Sigmoid colon (tissue), 7 donors: ENCODE measurements around the gene NHLRC1. TPM values are rescaled to one million over a fixed set of nuclear protein-coding genes. Genes with fewer than 3 reads are reported as not detected.

ENCODE experiments used
- DNase-seq: peaks from one replicate; pipeline ENCODE4 v3.0.0-alpha.2; 2019
- H3K27ac ChIP-seq, 4 donors: fragments of 200-600 bp; sonication (generic); one replicate each; pipeline ENCODE4 v1.5.1; 2016 to 2019; ENCODE audit warnings: mild to moderate bottlenecking in 1 of 4
- H3K27me3 ChIP-seq, 3 donors: fragments of 200-600 bp; sonication (generic); one replicate each; pipeline ENCODE4 v1.5.1; 2019; ENCODE audit warnings: mild to moderate bottlenecking in 1 of 3
- H3K36me3 ChIP-seq, 4 donors: fragments of 200-600 bp; sonication (generic); one replicate each; pipeline ENCODE4 v1.5.1; 2016 to 2019
- H3K4me1 ChIP-seq, 4 donors: fragments of 200-600 bp; sonication (generic); one replicate each; pipeline ENCODE4 v1.5.1; 2017 to 2019
- H3K4me3 ChIP-seq, 4 donors: fragments of 200-600 bp; sonication (generic); one replicate each; pipeline ENCODE4 v1.5.1; 2017 to 2019; ENCODE audit warnings: mild to moderate bottlenecking in 2 of 4, moderate library complexity in 1 of 4
- H3K9me3 ChIP-seq, 4 donors: fragments of 200-600 bp in 3 of 4; sonication (generic) in 3 of 4; one replicate each; pipeline versions ENCODE4 v1.5.1 to v1.6.1; 2013 to 2019
- EP300 ChIP-seq, 4 donors: sonication (generic); formaldehyde crosslinking; IDR thresholded peaks; one replicate each; pipeline ENCODE4 v1.6.1; 2017; ENCODE audit warnings: antibody characterized with exemption in 4 of 4
- POLR2A ChIP-seq, 2 donors: fragments of 450-650 bp; IDR thresholded peaks; one replicate each; pipeline ENCODE4 v1.6.1; 2016; ENCODE audit warnings: antibody characterized with exemption in 2 of 2, mild to moderate bottlenecking in 2 of 2, moderate library complexity in 2 of 2
- POLR2AphosphoS5 ChIP-seq, 4 donors: sonication (generic); formaldehyde crosslinking; IDR thresholded peaks; one replicate each; pipeline ENCODE4 v1.6.1; 2017; ENCODE audit warnings: antibody characterized with exemption in 4 of 4
- WGBS, 2 donors: extraction: QIAGEN DNeasy Blood & Tissue Kit; methylation state at CpG; one replicate each; pipeline ENCODE4 v1.1.7; 2013; 5-methylcytosine and 5-hydroxymethylcytosine counted together
- intact Hi-C: fragments of 100-400 bp; cut with DNase I; formaldehyde crosslinking; loops from one replicate; pipeline ENCODE4 v1.15.1; 2023
- polyA plus RNA-seq, 3 donors: library from polyadenylated mRNA; stranded (reverse); fragments of 200-250 nt; gene quantifications; one replicate each; pipeline ENCODE4 v1.2.3, GENCODE V29; 2013
- total RNA-seq, 4 donors: library from RNA; depleted of rRNA; stranded (reverse); fragments of >200 nt; gene quantifications; one replicate each; pipeline ENCODE4 v1.1.0, GENCODE V29; 2016
- TF ChIP-seq, protein P1 (sequence below), 4 experiments: fragments of 450-650 bp in 3 of 4; fragments of 200-600 bp in 1 of 4; IDR thresholded peaks; one replicate each; pipeline ENCODE4 v1.5.1; 2016 to 2019; ENCODE audit warnings: antibody characterized with exemption in 4 of 4, mild to moderate bottlenecking in 3 of 4, moderate library complexity in 2 of 4
- donor health status: healthy with polysubstance abuse.
- donor health status: Bipolar disorder and iron deficiency.
- donor health status: healthy.

NHLRC1 gene
- total and polyA plus RNA-seq, 7 donors: 1.2 to 3.0 (median 1.5) TPM

DNA sequence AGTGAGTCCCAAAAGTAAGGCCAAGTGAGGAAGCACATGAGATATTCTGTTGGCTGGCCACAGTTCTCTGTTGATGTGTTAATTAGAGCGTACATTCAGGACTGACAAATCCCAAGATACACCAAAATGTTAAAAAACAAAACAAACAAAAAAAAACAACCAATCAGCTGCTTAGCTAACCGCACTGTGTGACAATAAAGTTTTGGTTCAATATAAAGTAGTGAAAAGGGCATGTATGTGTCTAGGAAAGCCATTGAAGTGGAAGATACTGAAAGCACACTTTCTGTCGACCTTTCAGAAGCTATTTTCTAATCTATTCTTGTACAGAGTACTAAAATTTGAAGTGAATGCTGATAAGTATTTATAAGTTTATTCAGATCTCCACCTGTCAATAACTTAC, 26.1 kb downstream of the NHLRC1 start:
- no peaks in the 10 kb centered on the region for H3K27me3 ChIP-seq
- H3K9me3 ChIP-seq: no peaks in the 10 kb centered on the region
- no peaks in the 10 kb centered on the region for H3K36me3 ChIP-seq
- DNase-seq: no peak
- H3K27ac ChIP-seq: no peak overlapping the region
- no peaks in the 10 kb centered on the region for H3K4me1 ChIP-seq
- TF ChIP-seq POLR2AphosphoS5 (IDR thresholded peaks at IDR 0.05) (no peak), POLR2A (IDR thresholded peaks at IDR 0.05) (no peak), EP300 (IDR thresholded peaks at IDR 0.05) (no peak)
- TF ChIP-seq, protein P1, sequence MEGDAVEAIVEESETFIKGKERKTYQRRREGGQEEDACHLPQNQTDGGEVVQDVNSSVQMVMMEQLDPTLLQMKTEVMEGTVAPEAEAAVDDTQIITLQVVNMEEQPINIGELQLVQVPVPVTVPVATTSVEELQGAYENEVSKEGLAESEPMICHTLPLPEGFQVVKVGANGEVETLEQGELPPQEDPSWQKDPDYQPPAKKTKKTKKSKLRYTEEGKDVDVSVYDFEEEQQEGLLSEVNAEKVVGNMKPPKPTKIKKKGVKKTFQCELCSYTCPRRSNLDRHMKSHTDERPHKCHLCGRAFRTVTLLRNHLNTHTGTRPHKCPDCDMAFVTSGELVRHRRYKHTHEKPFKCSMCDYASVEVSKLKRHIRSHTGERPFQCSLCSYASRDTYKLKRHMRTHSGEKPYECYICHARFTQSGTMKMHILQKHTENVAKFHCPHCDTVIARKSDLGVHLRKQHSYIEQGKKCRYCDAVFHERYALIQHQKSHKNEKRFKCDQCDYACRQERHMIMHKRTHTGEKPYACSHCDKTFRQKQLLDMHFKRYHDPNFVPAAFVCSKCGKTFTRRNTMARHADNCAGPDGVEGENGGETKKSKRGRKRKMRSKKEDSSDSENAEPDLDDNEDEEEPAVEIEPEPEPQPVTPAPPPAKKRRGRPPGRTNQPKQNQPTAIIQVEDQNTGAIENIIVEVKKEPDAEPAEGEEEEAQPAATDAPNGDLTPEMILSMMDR (IDR thresholded peaks at IDR 0.05): no peak
- intact Hi-C loops: no loop called here
- WGBS, 2 donors: 79 to 87% methylated on average over 3 of the region's 3 CpGs
- H3K4me3 ChIP-seq: no peak overlapping the region

DNA sequence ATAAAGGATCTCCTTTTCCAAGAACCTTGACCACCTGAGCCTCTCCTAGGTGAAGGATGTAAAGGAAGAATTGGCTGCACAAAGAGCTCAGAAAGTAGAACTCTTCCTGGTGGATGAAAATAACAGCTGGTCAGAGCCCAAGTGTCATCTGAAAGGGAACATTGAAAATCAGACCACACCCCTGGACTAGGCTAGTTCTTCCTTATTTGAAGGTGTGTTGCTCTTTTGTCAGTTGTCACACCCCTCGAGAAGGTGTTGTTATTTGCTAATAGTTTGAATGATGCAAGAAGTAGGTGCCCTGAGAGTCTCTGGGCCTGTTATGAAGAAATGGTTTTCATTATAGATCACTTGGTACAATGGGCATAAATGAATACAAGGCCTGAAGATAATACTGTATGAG, 31.1 kb downstream of the NHLRC1 start:
- Histone ChIP-seq H3K27ac (no peak overlapping the region), H3K9me3 (no peaks in the 10 kb centered on the region), H3K36me3 (no peaks in the 10 kb centered on the region), H3K27me3 (no peaks in the 10 kb centered on the region), H3K4me1 (no peaks in the 10 kb centered on the region), H3K4me3 (no peak overlapping the region)
- TF ChIP-seq POLR2AphosphoS5 (IDR thresholded peaks at IDR 0.05) (no peak), EP300 (IDR thresholded peaks at IDR 0.05) (no peak), POLR2A (IDR thresholded peaks at IDR 0.05) (no peak)
- TF ChIP-seq, protein P1 (IDR thresholded peaks at IDR 0.05): no peak
- WGBS, 2 donors: 17 to 61% methylated on average over 1 of the region's 1 CpG
- intact Hi-C loops: no loop called here
- DNase-seq: no peak

DNA sequence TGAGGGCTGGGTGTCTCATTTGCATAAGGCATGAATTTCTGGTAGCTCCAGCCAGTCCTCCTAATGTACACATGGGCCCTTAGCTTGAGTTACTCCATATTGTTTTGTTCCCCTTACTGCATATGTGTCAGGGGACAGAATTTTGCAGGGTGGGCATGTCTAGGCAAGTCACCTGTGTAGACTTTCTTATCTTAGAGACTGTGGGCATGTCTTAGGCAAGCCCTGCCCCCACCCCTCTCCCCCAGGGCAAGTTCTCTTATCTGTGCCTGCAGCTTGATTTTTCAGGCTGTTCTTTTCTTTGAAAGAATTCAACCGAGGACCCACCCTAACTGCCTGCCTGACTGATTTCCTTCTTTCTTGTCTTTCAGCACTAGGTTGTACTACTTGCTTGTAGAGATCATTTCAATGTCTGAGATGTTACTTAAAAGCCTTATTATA, 32.1 kb downstream of the NHLRC1 start:
- no peak for TF ChIP-seq POLR2AphosphoS5 (IDR thresholded peaks at IDR 0.05)
- TF ChIP-seq POLR2A (IDR thresholded peaks at IDR 0.05): no peak
- TF ChIP-seq, protein P1 (IDR thresholded peaks at IDR 0.05): no peak
- intact Hi-C loops: no loop called here
- no peaks in the 10 kb centered on the region for H3K4me1 ChIP-seq
- H3K27me3 ChIP-seq: no peaks in the 10 kb centered on the region
- no peak for DNase-seq
- no peaks in the 10 kb centered on the region for H3K9me3 ChIP-seq
- no peak overlapping the region for H3K27ac ChIP-seq
- 85 to 93% methylated on average over 1 of the region's 1 CpG for WGBS, 2 donors
- no peak overlapping the region for H3K4me3 ChIP-seq
- no peaks in the 10 kb centered on the region for H3K36me3 ChIP-seq

DNA sequence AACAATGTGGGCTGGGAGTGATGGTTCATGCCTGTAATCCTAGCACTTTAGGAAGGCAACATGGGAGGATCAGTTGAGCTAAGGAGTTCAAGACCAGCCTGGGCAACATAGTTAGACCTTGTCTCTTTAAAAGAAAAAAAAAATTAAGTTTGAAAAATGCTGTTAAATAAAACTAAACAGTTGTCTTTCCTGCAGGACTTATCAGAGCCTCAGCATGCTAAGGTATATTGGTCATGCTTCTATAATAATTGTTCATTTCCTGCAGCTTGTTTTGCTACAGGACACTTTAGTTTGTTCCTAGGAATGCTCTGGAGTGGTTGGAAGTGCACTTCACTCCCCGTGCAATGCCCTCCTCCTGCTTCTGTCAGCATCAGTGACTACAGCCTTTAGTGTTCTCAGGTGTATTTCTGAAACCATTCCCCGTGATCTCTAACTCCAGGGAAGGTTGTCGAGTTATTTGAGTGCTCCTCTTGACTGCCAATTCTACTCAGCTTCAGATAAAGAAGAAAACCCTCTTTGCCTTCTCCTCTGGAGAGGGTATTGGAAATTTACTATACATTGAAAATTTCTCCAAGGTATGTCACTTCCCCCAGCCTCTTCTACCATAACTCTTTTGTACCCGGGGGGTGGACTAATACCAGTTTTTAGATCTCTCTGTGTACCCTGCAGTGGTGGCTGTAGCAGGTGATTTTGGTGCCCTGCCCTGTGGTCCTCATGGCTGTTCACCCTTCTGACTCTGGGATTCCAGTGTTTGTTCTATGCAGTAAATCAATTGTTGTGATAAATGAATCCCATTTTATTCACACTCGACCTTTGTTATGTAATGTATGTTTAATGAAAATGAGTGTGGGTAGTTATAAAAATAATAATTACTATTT, 33.8 kb downstream of the NHLRC1 start:
- Histone ChIP-seq H3K27ac (no peak overlapping the region), H3K27me3 (no peaks in the 10 kb centered on the region), H3K36me3 (no peaks in the 10 kb centered on the region), H3K4me3 (no peak overlapping the region), H3K4me1 (no peaks in the 10 kb centered on the region), H3K9me3 (peaks cover 0 to 3% (median 0%) of the 10 kb centered on the region in 4 donors)
- intact Hi-C loops: no loop called here
- DNase-seq: no peak
- 86 to 87% methylated on average over 5 of the region's 5 CpGs for WGBS, 2 donors
- TF ChIP-seq, protein P1 (IDR thresholded peaks at IDR 0.05): no peak
- TF ChIP-seq EP300 (IDR thresholded peaks at IDR 0.05): no peak
- TF ChIP-seq POLR2AphosphoS5 (IDR thresholded peaks at IDR 0.05): no peak
- no peak for TF ChIP-seq POLR2A (IDR thresholded peaks at IDR 0.05)
